Amniotic stem cell (primary cell): ENCODE data around the gene TEK.
A peak's percentile ranks its signal among the peaks of the same experiment; 100 is the strongest.
"Not testable (repeated sequence)": the region's sequence is repeated elsewhere in the genome, so short reads cannot be mapped to it uniquely, and the experiment has no call there.

ENCODE experiments used
- DNase-seq: peaks from one replicate; lab custom pipeline; 2025; lab: John Stamatoyannopoulos, UW

TEK gene

DNA sequence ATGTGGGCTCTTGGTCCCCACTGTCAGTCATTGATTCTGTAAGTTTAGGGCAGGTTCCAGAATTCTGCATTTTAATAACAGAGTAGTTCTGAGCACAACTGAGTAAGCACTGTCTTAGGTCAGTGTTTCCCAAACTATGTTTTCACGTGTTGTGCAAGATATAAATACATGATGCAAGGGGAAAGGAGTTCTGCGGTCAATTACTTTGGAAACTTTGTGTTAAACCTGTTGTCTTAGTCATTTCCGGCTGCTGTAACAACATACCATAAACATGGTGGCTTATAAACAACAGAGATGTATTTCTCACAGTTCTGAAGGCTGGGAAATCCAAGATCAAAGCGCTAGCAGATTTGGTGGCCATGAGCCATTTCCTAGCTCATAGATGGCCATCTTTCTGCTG is 118.2 kb downstream of the TEK start:
- DNase-seq = no peak

DNA sequence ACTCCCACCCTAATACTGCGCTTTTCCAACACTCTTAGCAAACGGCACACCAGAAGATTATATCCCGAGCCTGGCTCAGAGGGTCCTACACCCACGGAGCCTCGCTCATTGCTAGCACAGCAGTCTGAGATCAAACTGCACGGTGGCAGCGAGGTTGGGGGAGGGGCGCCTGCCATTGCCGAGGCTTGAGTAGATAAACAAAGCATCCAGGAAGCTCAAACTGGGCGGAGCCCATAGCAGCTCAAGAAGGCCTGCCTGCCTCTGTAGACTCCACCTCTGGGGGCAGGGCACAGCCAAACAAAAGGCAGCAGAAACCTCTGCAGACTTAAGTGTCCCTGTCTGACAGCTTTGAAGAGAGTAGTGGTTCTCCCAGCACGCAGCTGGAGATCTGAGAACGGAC is 130.6 kb downstream of the TEK start:
- not testable (repeated sequence) for DNase-seq

DNA sequence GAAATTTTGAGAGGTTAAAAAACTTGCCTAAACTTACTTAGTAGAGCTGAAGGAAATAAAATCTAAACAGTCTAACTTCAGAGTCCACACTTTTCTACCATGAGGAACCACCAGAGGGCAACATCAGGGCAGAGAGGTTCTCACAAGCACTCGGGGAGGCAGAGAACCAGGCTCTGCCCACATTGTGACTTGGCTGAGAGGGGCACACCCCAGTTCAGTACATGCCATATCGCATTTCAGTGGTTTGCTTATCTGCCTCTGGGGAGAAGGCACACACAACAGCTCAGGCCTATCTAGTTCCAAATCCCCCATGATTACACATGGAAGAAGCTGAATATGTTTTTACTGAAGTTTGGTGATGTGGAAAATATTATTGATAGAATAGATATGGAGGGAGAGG is 138.7 kb downstream of the TEK start:
- peak; percentile 50 for DNase-seq

DNA sequence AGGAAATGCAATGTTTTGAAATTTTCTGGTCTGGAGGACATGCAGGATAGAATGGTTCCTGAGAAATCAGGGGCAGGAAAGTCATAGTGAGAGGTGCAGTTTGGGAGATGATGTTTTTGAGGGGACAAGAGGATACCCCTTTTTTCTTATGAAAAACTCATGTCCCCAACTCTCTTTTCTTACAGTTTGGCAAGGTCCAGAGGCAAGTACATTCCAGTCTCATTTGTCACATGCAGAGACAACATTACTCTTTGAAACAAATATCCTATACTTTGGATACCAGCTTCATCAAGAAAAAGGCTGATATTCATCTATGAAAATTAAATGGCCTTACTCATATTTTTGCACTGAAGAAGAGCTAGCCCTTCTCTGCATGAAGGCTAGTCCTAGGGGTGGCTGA is 139.7 kb downstream of the TEK start:
- DNase-seq = no peak

DNA sequence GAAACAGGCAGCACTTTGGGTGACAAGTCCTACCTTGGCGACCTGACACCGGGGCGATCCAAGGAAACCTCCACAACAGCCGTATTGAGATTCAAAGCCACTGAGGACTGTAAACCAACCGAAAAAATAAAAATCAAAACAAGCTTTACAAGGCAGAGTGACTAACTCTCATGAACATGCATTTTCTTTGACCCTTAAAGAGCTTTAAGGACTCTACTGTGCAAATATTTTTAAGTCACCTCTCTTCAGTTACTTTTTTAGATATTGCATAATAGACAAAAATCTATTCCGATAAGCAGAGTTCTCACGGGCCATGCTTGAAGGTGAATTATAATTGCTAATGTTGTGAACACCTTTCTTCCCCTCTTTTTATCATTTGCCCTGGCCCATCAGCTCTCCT is 149.6 kb downstream of the TEK start:
- DNase-seq = no peak

DNA sequence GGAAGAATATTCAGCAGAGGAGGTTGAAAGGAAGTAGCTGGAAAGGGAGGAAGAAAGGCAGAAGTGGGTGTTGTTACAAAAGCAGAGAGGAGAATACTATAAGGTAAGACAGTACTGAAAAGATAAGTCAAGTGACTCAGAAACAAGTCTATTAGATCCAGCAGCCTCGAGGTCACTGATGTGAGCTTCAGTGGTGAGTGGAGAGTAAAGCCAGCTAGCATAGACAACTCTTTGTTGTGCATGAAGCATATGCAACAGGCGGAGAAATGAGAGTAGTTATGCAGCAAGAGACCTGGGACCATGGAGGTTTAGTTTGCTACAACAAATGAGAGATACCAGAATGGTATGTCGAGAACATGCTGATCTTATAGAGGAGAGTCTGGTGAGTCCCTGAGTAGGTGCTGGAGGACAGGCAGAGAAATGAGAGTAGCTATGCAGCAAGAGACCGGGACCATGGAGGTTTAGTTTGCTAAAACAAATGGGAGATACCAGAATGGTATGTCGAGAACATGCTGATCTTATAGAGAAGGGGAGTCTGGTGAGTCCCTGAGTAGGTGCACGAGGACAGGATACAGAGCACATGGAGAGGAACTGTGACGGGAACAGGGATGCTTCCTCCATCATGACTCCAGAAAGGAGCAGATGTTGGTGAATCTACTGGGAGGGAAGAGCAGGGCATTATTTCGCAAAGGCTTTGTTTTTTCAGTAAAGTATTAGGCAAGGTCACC is 151.9 kb downstream of the TEK start:
- no peak for DNase-seq

DNA sequence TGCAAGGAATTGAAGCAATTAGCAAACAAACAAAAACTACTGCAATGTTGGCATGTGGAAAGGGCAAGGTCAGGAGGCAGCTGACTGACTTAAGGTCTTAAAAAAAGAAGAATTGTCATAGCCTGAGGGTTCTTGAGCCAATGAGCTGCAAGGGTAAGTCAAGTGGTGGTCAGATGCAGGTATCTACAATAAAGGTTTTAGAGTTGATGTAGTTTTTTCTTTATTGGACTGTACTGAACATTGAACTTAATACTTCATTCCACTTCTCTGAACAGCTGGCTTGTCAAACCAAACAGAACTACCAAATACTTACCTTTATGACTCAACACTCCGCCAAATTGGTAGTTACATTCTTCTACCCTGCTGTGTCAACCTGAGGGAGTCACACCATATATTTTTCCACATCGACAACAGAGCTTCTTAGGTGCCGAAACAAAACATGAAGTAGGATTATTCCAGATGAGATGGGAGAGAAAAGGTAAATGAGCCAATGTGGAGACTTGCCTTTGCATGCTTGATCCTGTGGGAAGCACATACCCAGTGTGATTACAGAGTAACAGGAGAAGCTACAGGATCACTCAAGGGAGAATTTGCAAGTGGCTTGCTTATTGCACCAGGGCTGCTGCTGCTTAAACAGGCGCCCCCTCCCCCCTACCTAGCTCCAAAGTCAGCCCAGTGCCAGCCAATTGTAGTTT is 152.6 kb downstream of the TEK start:
- no peak for DNase-seq

DNA sequence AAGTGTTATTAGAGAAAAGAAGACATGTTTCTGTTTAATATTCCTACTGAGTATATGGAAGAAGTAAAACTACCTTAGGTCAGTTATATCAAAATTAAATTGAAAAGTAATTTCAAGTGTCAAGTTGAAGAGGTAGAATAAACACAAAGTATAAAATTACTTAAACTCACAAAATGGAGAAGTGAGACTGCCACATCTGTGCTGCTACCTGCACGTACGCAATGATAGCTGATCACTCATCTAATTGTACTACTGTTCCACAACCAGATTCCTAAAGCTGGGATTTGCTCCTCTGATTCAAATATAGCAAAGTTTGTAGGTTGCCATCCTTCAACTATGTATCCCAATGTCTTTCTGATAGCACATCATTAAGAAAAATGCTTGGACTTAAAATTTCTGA is 163.1 kb downstream of the TEK start:
- no peak for DNase-seq

DNA sequence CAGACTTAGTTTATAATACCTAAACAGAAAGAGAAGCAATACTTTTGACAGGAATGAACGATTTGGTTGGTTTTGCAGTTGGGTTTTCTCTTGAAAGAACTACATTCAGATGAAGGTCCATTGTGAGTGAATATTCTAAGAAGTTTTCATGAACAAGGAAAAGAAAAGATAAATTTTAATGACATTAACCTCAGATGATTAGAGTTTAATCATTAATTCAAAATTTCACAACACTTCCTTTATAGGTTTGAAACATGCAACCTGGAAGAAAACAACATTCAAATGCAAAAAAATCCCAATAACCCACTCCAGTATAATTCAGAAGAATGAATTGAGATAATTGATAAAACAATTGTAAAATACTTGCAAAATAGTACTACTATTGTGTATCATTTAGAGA is 164.2 kb downstream of the TEK start:
- DNase-seq = no peak

DNA sequence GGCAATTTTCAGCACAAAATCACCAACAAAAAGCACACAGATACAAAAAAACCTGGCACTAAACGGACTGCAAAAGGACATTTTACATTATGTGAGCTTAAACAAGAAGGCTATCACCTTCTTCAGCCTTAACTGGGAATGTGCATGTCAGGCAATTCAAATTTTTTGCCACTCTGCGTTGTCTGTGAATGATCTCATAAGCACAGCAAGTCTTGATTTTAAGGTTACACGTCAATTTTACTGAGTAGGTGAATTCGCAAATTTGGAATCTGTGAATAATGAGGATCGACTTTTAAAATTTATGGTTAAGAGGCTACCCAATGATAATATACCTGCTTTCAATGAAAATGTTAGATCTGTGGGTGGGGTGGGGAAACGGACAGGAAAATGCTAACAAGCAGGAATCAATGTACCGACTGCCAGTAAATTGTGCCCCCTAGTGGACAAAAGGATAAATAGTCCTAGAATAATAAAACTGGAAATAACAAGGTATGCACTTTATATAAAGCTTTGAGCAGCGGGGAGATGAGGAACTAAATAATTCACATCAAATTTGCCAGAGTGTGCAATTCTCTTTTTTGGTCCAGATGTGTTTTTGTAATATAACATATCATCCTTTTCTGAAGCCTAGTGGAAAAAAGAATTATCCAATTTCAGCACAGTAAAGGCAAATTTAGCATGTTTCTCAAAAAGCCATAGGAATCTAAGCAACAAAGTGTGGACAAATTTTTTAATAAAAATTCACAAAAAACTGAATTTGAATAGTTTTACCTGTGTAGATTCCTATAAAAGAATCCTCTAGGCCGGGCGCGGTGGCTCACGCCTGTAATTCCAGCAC is 167.4 kb downstream of the TEK start:
- DNase-seq = peak; percentile 26

DNA sequence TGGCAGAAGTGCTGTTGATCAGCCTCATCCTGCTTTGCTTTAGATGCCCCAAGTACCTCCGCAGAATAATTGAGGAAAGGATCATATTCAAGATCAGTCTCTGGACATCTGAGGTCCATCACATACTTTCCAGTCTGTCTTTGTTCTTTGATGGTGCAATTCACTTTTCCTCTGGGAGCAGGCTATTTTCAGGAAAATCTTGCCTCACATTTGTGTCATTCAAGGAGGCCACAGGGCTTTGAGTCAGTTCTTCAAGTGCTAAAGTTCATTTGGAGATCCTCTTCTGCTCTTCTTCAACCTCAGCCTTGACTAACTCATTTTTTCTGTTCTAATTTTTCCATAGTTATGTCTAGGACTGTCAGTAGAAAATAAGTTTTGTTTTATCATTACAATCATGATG is 169.3 kb downstream of the TEK start:
- no peak for DNase-seq

DNA sequence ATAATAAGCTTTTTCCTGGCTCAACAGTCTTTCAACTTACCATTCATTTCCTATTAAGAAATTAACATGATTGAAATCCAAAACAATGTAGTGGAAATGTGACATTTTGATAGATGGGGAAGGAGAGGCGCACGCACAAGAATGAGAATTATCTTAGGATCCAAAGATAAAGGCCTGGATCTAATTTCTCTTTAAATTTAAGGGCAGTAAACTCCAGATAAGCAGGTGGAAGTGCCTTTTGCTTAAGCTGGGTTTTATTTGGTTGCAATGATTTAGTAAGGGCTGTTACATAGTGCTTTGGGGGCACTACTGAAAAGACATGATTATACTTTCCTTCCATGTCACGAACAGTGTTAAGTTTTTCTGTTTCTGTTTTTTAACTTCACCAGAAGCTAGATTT is 170.6 kb downstream of the TEK start:
- DNase-seq = no peak
